Hematopoietic multipotent progenitor cell treated with erythropoietin and hydrocortisone succinate and interleukin-3 and kit ligand, for 15 days (in vitro differentiated cells): ENCODE results near the gene DOCK3.
"Not testable (repeated sequence)": the region's sequence is repeated elsewhere in the genome, so short reads cannot be mapped to it uniquely, and the experiment has no call there.

Experiments
- DNase-seq: peaks from one replicate; pipeline ENCODE4 v3.0.0-alpha.2; 2015; ENCODE audit warnings: low spot score

The DOCK3 gene

DNA sequence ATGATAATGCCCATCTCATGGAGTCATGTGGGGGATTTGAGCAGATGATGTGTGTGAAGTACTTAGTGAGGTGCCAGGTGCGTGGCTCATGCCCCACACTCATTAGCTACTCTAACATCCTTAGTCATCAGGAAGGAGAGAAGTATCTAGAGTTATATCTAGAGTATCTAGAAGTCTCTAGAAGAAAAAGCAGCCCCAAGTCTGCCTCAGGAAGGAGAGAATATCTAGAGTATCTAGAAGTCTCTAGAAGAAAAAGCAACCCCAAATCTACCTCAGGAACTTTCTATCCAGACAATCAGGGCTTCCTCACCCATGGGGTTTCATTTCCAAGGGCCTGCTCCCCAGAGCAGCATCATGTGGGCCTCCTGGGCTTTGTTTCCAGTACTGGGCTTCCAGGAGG, 24.7 kb upstream of the DOCK3 start:
- DNase-seq: no peak

GRCh38 chr3:50651445-50651844, 23.3 kb upstream of the DOCK3 start:
- no peak for DNase-seq

DNA sequence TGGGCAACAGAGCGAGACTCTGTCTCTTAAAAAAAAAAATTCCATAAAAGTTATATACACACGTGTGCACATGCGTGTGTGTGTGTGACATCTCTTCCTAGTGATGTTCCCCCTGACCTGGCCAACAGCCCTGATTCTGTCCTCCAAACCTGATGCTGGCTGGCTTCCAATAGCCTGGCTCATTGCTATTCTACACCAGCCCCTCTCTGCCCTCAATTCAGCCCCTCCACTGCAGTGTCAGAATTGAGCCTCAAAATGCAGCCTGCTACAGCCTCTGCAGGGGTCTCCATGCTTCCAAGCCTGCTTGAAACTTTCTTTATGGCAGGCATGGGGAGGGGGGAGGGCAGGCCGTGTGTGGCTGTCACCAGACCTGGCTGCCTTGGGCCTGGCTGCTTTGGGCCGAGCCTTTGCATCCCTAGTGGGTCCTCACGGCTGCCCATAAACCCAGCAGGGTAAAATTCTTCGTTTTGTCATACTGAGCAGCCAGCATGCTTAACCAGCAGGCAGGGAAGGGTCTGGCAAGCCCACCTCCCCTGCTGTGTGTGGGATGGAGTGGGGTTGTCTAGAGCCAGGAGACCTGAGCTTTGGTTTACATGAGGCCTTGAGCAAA, 22.7 kb upstream of the DOCK3 start:
- no peak for DNase-seq

- peak; percentile 47 for DNase-seq
Observed at GRCh38 chr3:50652709-50653108, 22.0 kb upstream of the DOCK3 start.

DNA sequence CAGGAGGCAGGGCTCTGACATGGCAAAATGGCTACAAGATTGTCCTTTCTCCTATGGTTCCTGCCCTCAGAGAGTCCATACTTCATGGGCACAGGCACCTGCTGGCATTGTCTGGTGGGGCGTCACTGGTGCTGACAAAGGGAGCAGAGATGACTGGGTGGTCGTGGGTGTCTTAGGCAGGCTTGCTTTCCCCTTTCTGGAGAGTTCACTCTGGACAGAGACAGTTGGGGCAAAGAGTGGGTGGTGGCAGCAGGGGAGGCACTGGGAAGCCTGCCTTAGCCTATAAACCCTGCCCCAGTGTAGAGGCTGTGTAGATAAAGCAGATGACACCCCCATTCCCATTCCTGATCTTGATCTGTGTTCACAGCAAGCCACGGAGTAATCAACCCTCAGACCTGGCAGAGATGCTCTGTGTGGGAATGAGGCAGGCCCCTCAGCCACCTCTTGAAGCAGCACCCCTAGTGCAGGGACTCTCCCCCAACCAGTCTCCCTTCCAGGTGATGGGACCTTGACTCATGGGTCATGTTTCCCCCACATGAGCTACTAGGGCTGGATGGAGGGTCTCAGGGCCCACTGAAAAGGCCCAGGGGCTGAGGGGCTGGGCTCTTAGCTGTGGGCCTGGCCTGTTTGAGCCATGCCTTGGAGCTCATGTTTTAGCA, 20.7 kb upstream of the DOCK3 start:
- no peak for DNase-seq

DNA sequence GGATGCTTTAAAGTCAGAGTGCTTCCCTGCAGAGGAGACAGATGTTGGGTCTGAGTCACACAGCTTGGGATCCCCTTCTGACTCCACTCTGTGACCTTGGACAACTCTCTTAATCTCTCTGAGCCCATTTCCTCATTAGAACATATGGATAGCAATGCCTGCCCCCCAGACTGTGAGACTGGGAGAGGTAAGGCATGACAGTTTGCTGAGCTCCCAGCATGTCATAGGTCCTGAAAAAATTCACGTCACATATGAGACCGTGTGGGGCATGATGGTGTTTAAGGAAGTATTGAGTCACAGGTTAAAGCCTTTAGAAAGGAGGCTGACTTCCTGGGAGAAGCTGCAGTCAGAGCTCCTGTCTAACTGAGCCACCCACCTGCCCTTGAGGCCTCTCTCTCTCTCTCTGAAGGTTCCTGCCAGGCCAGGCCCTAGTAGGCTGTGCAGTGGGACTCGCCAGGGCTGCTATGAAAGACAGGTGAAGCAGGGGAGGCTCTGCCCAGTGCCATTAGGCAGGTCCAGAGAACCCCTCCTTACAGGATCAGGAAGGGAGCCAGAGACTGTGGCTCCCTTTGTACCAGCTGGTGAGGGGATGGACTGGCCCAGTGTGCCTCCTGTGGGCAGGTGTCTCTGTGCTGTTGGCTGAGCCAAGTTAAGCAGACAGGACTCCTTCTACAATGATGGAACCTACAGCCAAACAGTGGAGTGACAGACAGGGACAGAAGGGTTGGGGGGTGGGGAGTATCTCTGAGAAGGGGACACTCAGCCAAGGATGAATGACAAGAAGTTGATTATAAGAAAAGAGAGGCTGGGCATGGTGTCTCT, 19.5 kb upstream of the DOCK3 start:
- DNase-seq: no peak

DNA sequence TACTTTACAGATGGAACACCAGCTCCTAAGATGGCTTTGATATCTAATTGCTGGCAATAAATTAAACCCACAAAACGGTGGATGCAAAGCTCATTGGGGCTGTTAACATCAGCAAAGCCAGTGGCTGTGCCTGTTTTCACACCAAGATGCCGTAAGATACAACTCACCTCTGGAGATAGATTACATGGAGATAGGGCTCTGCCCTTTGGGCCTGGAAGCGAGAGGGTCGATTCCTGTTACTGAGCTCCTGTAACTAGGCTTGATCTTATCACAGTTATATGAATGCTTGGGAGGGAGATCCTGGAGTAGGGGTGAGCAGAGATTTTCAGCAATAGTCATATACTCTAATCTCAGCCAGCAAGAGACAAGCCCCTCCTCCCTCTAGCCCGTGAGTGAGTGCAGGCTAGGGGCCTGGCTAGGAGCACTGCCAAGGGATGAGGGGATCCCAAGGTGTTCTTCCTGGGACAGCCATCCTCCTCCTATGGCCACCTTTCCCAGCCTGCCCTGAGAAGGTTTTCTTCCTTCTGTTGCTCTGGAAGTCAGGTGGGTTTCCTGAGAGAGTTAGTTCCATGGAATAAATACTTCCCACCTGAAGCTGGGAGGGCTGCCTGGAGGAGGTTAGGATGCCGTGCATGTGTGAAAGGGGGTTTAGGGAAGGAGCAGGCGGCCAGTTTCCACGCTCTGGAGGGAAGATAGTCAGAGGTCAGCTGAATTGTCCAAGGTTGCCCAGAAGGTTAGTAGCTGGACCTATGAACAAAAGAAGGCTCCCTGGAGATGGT, 18.1 kb upstream of the DOCK3 start:
- DNase-seq: no peak

DNA sequence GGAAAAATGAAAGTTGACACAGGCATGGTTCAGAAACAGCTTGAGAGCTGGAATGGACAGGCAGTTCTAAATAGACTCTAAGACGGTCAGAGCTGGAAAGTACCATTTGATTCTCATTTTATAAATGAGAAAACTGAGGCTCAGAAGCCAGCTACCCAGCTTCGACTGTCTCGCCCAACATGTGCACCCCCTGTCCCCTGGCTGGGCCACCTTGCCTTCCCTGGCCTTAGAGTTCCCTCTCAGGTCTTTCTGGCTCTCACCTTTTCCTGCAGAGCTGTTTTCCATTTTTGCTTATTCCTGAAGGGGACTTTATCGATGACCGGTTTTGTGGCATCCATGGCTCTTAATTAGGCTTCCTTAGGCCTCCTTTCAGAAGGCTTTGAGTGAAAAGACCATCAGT, 17.3 kb upstream of the DOCK3 start:
- DNase-seq: no peak

DNA sequence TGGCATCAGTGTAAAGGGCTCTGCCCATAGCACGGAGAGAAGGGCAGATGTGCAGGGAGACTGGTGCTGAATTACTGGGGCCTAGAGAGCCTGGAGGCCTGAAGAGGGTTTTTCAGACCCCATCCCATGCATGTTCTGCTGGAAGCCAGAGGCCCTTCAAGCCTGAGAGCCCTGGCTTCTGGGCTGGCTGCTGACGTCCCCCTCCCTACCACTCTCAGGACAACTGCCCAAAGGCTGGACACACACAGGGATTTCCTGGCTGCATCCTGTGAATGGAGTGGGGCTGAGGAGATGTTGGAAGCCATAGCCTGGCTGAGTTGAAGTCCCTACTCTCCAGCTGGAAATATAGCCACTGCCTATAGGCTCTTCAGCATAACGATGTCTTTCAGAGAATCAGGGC, 16.9 kb upstream of the DOCK3 start:
- DNase-seq: no peak

- no peak for DNase-seq
Observed at GRCh38 chr3:50658416-50658815, 16.3 kb upstream of the DOCK3 start.

DNA sequence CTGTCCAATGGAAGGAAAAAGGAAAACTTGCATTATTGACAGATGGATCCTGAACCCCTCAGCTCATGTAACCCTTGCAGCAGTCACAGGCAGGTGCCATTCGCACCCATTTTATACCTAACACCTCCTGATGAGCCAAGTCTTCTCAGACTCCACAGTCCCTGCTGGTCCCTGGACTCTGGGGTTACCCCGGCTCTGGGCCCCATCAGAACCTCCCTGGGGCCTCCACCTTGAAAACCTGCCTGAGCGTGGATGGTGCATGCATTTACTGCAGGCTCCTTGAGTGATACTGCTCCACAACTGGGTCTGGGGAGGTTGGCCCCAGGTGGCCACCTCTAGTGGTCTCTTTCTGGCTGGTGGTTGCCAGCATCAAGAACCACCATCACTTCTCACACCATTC, 15.9 kb upstream of the DOCK3 start:
- DNase-seq: no peak

GRCh38 chr3:50660386-50660785, 14.3 kb upstream of the DOCK3 start:
- DNase-seq: no peak

DNA sequence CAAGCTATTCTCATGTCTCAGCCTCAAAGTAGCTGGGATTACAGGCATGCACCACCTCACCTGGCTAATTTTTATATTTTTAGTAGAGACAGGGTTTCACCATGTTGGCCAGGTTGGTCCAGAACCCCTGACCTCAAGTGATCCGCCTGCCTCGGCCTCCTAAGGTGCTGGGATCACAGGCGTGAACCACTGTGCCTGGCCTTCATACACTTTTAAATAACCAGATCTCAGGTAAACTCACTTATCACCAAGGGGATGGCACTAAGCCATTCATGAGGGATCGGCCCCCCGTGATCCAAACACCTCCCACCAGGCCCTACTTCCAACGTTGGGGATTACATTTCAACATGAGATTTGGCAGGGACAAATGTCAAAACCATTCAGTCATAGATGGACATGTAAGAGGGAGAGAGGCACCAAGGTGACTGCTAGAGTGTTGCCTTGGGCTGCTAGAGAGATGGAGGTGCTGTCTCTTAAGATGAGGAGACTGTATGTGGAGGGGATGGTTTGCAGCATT, 13.3 kb upstream of the DOCK3 start:
- no peak for DNase-seq

- DNase-seq: no peak
Observed at GRCh38 chr3:50662408-50662807, 12.3 kb upstream of the DOCK3 start.

DNA sequence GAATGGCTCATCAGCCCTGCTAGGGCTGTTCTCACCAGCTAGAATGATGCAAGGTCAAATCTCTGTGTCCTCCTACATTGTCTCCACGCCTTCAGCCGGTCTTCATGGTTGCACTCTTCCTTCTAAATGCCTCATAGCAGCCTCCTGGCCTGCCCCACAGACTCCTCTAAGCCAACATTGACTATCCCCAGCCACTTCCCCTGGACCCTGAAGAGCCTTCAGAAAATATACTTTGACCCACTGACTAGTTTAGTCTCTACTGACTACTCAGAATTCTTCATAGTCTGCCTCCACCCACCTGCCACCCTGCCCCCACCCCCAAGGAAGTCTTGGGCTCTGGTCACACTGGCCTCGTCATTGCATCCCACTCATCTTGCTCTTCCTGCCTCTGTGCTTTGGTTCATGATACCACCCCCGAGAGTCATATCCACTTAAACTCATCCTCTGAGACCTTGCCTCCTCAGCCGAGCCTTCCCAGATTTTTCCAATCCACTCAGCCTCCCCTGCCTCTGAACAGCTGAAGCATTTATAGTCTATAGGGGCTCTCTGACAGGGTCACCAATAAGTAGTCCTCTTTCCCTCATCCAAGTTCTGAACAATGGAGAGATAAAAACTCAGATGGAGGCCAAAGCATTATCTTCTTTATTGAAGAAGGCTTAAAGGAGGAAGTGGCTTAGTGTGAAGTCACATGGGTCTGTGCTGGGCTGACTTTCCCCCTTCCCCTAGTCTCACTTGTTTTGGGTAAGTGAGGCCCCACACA, 9.5 kb upstream of the DOCK3 start:
- no peak for DNase-seq

GRCh38 chr3:50665841-50666115, 8.9 kb upstream of the DOCK3 start:
- DNase-seq: not testable (repeated sequence)

- no peak for DNase-seq
Observed at GRCh38 chr3:50666837-50667236, 7.9 kb upstream of the DOCK3 start.

DNA sequence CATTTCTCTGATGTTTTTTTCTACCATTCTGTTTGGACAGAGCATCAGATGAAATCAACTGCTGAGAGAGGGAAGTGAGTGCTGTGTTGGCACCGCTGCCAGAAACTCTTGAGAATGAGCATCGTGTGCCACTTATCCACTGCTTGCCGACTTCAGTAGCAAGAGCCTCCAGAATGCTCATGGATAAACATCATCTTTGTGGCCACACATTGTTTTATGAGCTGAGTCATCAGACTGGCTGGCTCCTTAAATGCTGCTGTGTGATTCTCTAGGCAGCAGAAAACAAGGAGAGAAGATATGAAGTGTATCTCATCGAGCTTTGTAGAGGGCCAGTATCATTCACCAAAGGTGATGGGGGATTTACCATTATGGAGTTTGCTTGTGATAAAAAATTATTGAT, 3.4 kb upstream of the DOCK3 start:
- DNase-seq: no peak

GRCh38 chr3:50672656-50673055, 2.1 kb upstream of the DOCK3 start:
- DNase-seq: no peak

DNA sequence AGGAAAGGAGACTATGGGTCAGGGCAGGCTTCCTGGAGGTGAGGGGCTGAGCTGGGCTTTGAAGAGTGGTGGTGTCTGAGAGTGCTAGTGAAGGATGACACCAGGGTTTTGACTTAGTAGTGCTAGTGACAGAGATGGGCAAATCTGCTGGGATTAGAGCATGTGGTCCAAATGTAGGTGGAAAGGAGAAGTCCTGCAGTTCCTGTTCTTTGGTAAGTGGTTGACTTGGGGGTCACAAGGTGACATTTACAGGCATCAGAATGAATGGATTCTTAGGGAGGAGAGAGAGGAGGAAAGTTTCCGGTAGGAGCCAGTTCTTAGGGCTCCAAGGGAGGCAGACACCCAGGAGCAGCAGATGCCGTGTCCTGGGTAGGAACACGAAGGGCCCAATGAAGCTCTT, 796 bp upstream of the DOCK3 start:
- no peak for DNase-seq

DNA sequence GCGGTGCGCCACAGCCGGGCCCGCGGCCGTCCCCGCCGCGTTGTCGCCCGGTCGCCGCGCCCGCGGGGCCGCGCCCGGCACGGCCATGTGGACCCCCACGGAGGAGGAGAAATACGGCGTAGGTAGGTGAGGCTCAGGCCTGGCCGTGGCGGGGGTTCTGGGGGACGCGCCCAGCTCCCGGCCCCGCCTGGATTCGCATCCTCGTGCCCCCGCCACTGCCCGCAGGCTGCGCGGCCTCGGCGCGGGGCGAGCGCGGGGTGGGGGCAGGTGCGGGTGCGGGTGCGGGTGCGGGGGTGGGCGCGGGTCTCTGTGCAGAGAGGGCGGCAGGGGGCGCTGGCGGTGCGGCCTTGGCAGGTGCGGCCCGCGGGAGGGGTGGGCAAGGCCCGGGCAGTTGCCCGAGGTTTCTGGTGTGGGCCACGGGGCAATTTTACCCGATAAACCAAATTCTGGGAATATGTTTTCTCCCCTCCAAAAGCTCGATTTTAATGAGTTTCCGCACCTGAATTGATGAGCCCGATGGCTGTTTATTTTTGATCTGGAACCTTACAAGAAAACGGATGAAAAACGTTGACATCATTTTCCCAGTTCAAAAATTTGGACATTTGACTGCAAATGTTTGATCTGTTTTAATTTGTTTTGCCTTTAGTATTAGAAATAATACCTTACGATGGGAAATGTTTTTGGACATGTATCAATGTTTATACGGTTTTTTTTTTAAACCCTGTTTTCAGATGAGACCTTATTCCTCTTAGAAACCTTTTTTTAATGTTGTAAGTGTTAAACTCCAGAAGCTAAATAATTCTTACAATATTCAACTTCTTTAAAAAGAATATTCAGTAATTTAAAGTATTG, 678 bp downstream of the DOCK3 start:
- no peak for DNase-seq
